ENCODE data around the gene UBE2E2.

Gene UBE2E2

DNA sequence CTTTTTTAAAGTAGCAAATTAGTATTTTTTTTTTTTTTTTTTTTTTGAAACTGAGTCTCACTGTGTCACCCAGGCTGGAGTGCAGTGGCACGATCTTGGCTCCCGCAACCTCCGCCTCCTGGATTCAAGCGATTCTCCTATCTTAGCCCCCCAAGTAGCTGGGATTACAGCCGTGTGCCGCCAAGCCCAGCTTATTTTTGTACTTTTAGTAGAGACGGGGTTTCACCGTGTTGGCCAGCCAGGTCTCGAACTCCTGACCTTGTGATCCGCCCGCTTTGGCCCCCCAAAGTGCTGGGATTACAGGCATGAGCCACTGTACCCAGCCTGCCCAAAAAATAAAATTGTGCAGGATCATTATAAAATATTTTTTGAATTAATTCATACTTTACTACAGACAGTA lies 330.5 kb downstream of the UBE2E2 start:
- DNase-seq (ENCODE audit: low read depth, low spot score) = no peak

DNA sequence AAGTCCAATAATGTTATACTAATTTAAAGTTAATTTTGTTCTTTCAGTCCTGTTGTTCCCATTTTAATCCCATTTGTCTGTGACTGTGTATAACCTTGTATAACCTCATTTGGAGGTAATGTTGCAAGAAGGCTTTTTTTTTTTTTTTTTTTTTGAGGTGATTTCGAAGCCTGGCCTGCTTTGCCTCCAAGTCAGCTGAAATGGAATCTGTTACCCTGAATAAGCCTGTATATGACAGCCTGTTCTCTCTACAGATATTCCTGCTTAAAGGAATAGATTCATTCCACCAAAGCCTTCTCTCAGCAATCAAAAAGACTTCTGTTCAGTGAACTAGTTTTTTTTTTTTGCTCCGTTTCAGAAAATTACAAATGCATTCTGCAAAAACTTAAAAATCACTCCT lies 330.9 kb downstream of the UBE2E2 start:
- DNase-seq (ENCODE audit: low read depth, low spot score) = no peak

DNA sequence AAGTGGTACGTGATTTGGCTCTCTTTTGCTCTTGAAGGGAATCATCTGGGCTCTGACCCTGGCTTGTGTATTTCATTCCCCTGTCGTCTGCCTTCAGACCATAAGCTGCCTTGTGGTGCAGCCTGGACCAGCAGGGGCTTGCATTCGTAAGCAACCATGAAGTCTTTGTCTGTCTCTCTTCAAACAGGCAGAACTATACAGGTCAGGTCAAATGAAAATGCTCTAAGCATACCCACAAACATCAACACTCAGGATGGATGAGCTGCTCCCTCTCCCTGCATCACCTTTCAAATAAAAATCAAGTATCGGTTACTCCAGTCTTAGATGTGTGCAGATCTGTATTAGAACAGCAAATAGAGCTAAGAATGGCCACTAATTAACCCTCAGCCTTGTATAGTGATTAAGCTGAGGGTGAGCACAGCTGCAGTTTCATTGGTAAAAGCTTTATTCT lies 334.0 kb downstream of the UBE2E2 start:
- no peak for DNase-seq (ENCODE audit: low read depth, low spot score)

DNA sequence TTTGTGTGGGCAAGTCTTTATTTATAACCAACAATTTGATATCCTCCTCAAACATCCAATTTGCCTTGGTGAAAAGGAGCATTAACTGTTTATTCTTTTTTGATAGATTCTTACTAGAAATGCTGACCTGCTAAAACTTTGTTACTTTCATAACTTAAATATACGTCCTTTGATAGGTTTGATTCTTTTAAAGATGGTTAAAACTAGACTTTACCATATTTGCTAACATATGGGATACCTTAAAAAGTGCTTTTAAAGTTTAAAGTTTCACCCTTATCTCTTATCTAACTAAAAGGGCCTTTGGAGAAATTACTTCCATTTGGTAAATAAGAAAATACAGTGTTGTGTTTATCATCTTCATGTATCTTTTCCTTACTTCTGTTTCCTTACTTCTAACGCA lies 336.1 kb downstream of the UBE2E2 start:
- DNase-seq (ENCODE audit: low read depth, low spot score) = no peak

DNA sequence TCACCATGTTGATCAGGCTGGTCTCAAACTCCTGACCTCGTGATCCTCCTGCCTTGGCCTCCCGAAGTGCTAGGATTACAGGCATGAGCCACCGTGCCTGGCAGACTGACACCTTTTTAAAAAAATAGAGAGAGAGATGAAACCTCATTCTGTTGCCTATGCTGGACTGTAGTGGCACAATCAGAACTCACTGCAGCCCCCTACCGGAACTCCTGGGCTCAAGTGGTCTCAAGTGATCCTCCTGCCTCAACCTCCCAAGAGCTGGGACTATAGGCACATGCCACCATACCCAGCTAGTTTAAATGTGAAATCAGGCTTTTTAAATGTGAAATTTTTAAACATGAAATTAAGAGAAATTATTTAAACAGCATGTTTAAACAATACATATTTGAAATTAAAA lies 337.5 kb downstream of the UBE2E2 start:
- DNase-seq (ENCODE audit: low read depth, low spot score) = no peak

DNA sequence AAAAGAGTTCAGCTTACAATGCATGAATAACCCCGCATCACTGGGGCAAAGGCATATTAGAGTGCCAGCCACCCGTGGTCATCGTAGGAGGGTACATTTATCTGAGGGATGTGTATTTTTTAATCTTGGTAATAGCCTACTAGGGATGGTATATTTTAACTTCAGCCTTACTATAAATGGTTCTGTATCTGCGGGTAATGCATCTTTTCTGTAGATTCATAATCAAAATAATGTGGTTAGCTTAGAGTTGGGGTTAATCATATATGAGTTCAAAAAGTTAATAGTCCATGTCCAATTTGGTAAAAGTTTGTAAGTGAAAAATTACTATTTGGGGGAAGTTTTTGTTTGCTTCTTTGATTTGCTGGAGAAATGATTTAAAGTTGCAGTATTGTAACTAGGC lies 339.0 kb downstream of the UBE2E2 start:
- DNase-seq (ENCODE audit: low read depth, low spot score) = no peak

DNA sequence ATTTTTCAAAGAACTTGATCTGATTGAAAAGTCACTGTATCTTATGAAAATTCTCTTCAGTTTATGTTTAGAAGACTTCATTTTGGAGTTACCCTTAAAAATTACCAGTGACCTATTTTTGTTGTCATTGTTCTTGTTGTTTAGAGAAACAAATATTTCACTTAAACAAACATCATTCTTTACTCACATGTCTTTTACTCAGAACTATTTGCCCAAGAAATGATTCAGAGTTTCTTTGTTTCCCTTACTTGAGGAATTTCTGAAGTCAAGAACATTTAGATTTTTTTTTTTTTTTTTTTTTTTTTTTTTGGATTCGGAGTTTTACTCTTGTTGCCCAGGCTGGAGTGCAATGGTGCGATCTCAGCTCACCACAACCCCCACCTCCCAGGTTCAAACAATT lies 343.1 kb downstream of the UBE2E2 start:
- no peak for DNase-seq (ENCODE audit: low read depth, low spot score)

DNA sequence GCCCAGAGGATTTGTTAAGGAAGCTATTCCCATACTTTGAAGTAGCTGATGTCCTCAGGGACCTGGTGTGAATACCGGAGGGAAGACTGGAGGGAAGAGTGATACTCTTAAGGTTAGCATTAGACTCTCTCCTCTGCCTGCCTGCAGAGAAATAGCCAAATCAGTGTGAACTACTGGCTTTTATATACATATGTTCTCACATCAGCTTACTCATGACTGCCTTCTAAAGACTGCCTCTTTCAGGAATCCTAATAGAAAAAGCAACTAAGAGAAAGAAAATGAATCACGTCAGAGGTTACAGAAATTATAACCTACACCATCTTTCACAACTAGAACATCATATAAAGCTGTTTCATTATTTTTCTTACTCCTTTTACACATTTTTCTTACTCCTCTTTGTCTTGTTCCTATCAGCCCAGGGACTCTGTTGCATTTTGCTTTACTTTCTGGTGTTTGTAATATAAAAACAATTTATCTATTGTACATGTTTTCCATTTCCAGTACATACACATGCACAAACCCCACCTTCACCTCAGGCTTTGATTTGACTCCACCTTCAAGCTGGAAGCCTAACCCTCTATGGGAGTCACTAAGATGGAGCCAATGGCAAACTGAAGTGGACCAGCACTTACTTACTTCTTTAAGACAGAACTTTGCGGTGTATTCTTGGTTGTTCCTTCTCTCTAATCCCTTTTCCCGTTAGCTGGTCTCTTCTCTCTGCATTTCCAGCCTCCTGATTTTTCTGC lies 345.0 kb downstream of the UBE2E2 start:
- no peak for DNase-seq (ENCODE audit: low read depth, low spot score)

DNA sequence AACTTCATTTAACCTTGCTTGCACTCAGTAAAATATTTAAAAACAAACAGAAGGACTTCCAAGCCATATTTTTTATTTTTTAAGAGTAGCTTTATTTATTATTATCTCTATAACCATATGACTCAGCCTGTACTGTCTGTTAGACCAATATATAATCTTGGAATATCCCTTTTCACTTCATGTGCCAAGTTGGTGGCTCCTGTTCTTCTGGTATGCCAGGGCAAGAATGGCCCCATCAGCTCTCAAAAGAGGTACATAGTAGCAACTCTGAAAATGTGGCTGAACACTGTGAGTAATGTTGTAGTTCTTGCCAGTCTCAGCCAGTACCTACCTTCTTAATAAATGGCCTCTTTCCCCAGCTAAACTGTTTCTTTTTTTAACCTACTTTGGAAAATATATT lies 345.6 kb downstream of the UBE2E2 start:
- no peak for DNase-seq (ENCODE audit: low read depth, low spot score)

DNA sequence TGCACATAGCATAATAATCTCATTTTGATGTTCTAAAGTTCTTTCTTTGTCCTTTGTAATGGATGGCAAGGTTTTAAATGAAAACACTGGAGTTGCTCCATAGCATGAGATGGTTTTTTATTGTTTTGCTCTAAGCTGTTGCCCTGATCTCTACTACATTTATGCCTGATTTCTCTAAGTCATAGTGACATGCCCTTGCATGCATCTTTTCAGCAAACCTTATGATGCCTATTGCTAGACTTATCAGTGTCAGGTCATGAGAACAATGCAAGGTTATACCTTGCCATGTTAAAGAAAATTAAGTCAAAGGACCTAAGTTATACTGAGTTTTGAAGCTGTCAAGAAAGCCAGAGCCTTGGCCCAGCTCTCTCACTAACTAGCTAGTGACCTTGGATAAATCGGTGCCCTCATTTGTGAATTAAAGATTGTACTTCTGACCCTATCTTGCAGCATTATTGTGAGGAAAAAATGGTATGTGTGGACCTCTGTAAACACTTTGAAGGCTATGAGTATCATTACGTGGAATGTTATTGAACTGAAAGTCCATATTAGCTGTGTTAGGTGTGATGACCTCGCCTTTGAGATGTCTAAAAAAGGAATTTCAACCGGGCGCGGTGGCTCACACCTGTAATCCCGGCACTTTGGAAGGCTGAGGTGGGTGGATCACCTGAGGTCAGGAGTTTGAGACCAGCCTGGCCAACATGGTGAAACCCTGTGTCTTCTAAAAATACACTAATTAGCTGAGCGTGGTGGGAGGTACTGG lies 346.2 kb downstream of the UBE2E2 start:
- no peak for DNase-seq (ENCODE audit: low read depth, low spot score)

DNA sequence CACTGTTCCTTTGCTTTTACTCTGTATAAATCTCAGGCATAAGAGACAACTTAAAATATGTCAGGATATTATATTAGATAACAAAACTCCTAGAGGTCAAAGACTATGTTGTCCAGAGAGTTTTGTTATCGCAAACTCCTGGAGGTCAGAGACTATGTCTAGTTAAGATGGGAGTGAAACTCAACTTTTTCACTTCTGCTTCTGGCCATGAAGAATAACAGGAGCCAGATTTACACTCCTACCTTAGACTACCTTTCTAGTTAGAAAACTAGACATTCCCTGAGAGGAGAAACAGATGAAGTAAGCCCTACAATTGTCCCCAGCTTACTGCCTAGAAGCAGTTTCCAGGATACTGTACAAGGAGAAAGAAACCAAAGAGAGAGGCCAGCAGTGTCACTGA lies 347.3 kb downstream of the UBE2E2 start:
- DNase-seq (ENCODE audit: low read depth, low spot score) = no peak

DNA sequence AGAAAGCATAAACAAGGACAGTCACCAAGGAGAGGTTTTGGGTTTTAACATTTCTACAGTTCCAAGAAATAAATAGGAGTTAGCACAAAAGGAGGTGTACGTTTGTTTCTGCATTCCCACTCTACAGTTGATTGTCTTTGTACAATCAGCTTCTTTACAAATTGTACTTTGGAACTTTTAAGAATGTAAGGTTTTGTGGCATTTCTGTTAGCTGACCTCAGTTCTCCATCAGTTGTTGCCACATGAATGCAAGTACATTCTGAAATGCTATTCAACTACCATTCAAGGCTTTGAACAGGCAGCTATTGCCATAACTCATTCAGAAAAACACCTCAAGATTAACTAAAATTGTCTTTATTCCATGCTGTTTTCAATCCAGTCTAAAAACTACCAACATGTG lies 349.4 kb downstream of the UBE2E2 start:
- DNase-seq (ENCODE audit: low read depth, low spot score) = no peak

DNA sequence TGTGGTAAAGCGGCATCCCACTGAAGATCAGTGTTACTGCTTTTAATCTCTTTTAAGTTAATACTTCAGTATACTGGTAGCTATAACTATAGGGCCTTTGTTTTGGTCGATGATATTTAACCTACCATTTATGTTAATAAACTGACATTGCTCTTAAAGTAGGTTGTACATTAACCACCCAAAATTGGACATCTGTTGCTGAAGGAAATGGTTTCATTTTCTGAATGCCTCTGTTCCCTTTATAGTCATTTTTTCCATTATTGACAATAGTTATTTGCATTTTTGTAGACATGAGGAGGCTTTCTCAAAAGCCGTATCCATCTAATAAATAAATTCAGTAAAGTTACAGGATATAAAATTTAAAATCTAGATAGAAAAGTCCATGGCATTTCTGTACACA lies 350.2 kb downstream of the UBE2E2 start:
- DNase-seq (ENCODE audit: low read depth, low spot score) = no peak

DNA sequence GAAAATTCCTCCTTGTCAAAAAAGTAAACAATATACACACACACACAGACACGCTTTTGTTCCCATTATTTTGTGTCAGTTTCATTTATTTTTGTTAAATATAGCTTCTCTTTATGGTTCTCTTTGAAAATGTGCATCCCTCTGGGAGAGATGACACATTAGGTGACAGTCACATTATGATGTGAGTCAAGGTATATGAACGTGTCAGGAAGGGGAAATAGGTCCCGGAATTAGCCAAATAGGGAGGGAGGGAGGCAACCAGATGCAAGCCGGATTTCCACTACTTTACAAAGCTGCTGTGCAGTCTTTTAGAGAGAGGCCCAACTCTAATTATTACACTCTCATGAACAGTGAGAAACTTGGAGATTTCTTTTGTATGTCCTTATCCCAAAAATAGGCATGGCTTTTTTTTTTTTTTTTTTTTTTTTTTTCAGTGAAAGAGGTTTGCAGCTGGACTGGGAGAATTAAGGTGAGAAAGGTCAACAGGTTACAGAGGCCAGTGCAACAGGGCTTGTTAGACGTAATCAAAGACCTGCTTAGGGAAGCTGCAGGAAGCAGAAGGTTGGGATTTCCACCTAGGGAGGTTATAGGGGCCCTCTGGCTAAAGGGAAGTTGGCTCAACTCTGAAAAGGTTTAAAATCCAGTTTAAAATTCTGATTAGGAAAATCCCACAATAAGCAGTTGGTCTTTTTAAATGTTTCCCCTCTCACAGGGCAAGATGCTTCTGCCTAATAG lies 362.1 kb downstream of the UBE2E2 start:
- DNase-seq (ENCODE audit: low read depth, low spot score) = no peak

DNA sequence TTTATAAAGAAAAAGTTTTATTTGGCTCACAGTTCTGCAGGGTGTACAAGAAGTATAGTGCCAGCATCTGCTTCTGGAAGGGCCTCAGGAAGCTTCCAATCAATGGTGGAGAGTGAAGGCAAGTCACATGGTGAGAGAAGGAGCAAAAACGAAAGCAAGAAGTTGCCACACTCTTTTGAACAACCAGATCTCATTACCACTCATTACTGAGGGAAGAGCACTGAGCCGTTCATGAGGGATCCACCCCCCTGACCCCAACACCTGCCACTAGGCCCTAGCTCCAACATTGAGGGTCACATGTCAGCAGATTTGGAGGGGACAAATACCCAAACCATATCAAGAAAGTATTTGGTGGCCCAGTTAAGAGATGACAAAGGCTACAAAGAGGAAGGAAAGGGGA lies 363.4 kb downstream of the UBE2E2 start:
- DNase-seq (ENCODE audit: low read depth, low spot score) = no peak

DNA sequence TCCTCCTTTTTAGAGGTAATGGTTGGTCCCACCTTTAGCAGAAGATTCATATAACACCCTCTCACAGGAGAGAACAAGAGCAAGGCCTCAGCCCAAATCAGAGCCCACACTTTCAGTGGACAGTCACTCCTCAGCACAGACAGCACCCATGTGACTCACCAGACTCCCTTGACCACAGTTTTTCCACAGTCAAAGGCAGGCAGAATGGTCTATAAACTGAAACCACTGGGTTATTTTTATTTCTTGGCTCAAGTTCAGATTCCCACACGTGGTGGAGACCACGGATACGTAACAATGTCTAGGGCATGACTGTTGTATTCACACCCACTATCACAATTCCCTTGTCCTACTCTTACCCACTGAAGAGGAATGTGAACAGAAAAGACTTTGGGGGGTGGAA lies 364.8 kb downstream of the UBE2E2 start:
- DNase-seq (ENCODE audit: low read depth, low spot score) = peak; percentile 26

DNA sequence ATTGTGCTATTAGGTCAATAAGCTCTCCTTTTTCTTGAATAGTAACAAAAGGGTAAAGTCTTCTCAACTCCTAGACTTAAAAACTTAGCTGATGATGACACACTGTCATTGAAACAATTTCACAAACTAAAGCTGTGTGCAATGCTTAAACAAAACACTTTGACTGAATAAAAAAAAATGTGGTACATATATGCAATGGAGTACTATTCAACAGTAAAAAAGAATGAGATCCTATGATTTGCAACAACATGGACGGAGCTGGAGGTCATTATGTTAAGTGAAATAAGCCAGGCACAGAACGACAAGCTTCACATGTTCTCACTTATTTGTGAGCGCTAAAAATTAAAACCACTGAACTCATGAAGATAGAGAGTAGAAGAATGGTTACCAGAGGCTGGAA lies 370.7 kb downstream of the UBE2E2 start:
- DNase-seq (ENCODE audit: low read depth, low spot score) = no peak

DNA sequence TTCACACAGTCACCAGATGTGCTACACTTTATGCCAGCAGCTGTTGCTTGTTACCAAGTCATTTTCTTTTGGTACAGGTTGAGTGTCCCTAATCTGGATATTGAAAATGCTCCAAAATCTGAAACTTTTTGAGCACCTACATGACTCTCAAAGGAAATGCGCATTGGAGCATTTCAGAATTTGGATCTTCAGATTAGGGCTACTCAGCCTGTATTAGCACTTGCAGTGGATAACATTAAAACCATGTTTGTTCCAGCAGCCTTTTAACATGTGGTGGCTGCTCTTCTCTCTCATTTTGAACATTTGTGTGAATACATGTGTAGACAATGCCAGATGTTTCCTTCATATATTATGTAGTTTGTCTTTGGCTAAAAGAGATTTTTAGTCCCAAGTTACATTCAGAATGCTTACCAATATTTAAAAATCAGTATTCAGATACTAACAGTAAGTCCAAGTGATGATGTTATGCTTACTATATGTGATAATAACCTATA lies 371.7 kb downstream of the UBE2E2 start:
- no peak for DNase-seq (ENCODE audit: low read depth, low spot score)

DNA sequence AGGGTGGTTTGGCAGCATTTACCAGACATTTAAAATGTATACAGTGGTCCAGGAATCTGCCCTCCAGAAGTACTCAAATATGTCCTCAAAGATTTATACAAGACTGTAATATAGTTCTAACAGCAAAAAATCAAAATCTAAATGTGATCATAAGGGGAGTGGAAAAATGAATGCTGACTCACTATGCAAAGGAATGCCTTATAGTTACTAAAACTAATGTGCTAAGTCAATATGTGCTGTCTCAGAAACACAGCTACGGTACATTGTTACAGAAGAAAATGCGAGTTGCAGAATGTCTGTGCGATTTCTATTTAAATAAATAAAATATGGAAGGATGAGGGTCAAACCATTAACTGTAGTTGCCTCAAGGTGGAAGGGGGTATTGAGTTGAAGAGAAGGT lies 372.6 kb downstream of the UBE2E2 start:
- DNase-seq (ENCODE audit: low read depth, low spot score) = no peak

DNA sequence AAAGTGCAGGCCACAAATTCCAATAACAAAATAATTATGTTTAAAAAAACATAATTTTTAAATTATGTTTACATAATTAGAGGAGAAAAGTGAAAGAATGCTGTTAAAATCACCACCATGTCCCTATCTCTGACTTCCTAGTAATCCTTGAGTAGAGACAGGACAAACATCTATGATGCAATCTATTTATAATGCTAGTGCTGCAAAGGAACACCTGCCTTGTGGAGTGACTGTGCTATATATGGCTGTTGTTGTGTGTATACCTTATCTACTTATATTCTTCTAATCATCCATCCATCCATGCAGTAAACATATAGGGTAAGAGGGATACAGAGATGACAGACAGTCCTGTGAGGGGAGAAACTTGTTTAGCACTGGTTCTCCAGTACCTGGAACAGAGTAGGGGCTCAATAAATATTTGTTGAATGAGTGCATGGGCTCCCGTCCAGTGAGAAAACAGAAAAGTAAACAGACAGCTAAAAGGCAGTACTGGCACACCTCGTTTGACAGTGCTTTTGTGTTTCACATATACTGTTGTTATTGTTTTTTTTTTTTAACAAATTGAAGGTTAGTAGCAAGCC lies 373.3 kb downstream of the UBE2E2 start:
- no peak for DNase-seq (ENCODE audit: low read depth, low spot score)

DNA sequence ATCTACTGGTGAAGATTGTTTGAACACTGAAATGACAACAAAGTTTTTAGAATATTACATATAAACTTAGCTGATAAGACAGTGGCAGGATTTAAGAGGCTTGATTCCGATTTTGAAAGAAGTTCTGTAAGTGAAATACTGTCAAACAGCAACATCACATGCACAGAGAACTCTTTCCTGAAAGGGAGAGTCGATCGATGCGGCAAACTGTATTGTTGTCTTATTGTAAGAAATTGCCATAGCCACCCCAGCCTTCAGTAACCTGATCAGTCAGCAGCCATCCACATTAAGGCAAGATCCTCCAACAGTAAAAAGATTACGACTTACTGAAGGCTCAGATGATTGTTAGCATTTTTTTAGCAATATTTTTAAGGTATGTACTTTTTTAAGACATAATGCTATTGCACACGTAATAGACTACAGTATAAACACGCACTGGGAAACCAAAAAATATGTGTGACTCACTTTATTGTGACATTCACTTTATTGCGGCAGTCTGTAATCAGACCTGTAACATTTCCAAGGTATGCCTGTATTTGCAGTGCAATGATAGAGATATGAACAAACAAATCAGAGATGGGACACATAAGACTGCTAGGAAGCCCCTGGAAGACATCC lies 377.1 kb downstream of the UBE2E2 start:
- no peak for DNase-seq (ENCODE audit: low read depth, low spot score)

Data from brain pericyte (primary cell).